HG03565 (cell line): ENCODE data around the gene KRT15.

ENCODE experiments used
- ATAC-seq: cut with Tn5 transposase; IDR thresholded peaks from one replicate; pipeline ENCODE4 v1.9.1; 2021; ENCODE audit warnings: mild to moderate bottlenecking, moderate library complexity; ENCODE audit not compliant: unreplicated experiment

The KRT15 gene

DNA sequence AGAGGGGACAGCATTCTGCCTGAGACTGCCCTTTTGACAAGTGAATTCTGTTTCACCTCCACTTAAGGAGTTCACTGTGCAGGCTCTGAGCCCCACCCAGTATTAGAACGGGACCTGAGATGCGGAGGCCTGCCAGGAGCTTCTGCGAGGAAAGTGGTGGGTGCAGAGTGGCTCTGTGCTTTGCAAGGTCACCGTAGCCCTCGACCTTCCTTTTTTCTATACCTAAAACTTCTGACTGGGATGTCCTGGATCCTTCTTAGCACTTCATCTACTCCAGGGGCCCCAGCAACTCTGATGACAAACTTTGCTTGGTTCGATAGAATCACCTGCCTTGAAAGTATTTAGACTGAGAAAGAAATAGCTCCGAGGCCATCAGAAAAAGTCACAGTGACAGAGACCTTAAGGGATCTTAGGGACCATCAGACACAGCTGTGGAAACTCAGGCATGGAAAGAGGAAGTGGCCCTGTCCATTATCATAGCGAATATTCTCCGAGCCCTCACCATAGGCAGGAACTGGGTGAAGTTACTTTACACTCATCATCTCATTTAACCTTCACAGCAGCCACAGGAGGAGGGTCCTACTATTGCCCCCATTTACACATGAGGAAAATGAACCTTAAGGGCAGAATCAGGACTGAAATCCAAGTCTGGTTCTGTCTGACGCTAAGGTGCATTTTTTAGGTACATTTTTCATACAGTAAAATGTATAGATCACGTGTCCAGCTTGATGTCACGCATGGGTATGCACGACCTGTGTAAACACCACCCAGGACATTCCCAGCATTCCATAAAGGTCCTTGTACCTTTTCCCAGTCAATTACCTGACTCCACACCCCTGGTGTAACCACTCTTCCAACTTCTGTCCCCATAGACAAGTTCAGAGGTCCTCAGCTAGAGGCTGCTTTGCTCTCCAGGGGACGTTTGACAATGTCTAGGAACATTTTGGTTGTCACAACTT is 12.6 kb downstream of the KRT15 start:
- ATAC-seq: no peak

DNA sequence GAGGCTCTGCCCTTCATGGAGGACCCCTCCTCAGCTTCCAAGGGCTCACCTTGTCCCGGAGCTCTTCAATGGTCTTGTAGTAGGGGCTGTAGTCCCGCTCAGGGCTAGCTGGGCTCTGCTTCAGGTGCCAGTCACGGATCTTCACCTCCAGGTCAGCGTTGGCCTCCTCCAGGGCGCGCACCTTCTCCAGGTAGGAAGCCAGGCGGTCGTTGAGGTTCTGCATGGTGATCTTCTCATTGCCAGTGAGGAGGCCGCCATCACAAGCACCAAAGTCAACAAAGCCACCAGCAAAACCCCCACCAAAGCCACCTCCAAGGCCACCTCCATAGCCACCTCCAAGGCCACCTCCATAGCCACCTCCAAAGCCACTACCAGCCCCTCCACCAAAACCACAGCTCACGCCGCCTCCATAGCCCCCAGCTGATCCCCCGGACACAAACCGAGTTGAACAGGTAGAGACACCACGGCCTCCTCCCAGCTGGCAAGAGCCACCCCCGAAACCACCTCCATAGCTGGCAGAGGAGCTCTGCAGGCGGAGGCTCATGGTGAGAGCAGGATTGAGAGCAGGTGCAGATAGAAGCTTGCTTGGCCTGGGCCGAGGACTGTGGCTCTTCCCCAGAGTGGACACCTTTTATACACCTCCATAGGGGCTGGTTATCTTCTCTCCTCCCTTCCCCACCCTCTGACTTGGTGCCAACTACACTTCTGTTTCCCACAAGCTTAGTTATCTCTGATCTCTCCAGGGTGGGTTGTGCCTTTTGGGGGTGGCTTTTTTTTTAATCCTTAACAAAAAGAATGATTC is 13.5 kb downstream of the KRT15 start, which contains the start of gene KRT13:
KRT13 (minus strand) TSS at position 606 of the 802 bp plus-strand sequence; CDS start at position 544, 62 bp downstream.
- no peak for ATAC-seq

DNA sequence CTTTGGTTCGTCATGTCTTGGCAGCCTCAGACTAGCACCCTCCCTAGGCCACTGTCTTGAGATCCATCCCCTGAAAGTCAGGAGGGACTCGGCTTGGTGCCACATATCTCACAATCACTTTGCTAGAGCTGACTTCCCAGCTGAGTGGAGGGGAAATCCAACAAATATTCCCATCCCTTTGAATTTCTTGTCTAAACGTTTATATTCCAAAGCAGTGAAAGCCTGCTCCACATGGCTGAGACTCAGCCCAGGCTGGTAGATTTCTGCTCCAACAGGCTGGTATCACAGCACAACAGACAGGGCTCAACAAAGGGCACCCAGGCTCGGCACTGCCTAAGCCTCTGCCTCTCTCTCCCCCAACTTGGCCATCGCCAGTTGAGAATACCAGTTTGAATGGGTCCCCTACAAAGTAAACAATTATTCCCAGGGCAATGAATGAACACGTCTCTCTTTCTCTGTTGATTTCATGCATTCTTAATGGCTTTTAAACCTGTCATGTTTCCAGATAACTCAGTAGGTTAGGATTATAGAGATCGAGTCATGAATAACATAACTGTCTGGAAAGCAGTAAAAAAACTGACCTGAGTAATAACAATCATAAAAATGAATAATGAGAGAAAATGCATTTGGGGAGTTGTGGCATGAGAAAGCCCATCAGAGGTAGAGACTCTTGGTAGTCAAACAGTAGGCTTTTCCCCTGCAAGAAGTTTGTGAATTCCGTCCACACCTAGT is 14.3 kb downstream of the KRT15 start:
- ATAC-seq: no peak

DNA sequence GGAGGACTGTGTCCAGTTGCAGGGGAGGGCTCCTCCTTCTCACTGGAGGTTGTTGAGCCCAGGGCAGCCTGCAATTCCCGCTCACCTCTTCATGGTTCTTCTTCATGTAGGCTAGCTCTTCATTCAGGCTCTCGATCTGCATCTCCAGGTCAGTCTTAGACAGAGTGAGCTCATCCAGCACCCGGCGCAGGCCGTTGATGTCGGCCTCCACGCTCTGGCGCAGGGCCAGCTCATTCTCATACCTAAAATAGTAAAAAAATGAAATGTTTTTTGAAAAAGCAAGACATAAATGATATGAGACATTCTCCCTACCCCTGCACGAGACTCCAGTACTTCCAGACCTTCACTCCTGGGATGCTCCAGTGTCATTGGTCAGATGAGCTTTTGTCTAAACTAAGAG is 15.5 kb downstream of the KRT15 start:
- no peak for ATAC-seq

DNA sequence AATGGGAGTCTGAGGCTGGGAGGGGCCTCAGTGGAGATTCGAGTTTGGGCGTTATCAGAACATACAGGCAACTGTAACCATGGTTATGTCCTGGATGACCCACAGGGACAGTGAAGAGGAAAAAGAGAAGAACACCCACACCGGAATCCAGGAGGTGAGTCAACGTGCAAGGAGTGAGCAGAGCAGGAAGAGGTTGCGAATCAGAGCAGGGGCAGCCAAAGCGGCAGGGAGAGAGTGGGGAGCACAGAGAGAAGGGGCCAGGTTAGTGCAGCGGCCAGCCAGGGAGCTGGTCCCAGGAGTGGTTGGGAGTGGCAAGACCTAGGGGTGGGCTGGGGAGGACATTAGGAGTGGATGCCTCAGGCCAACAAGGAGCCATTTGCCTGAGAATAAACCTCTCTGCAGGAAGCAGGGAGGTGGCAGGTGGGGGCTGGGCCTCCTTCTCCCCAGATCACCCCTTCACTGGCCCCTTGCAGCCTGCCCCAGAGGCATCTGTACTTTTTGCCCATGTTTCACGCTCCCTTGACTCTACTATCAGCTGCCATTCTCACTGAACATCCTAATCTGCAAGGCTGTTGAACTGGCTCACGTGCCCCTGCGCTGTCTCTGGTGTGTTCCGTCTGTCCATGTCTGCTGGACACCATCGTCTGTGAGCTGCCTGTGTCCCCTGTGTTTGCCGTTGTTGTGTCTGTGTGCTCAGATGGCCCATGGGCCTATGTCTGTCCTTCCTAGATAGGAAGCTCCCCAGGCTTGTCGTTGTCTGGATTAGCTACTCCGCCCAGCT is 18.4 kb downstream of the KRT15 start:
- no peak for ATAC-seq

GRCh38 chr17:41499714-41500113 is 19.0 kb downstream of the KRT15 start:
- no peak for ATAC-seq

GRCh38 chr17:41498276-41498675 is 20.4 kb downstream of the KRT15 start:
- no peak for ATAC-seq

DNA sequence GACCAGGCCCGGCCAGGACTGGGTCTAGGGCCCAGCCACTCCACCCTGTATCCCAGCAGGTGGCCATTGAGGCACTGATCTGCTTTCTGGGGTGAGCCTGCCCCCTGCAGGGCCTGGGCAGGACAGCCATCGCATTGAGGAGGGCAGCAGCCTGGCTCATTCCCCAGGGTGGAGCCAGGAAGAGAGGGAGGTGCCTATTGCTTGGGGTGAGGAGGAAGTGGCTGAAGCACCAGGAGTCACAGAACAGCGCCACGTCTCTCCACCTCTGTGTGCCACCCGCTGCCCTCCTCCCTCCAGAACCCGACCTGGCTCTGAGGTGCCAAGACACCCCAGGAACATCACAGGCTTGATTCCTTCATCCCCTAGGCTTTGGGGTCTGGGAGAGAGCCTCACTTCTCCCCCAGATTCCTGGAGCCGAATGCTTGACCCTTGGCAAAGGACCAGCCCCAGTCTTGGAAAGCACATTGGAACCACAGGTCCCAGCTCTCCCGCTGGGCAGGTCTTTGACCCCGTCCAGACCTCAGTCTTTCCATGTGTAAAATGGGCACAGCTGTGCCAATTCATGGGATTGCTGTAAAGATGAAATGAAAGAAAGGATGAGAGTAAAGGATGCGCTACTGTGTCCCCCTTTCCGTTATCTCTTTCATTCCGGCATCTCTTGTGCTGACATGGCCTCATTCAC is 21.7 kb downstream of the KRT15 start:
- no peak for ATAC-seq

GRCh38 chr17:41494524-41494923 is 24.2 kb downstream of the KRT15 start:
- ATAC-seq: no peak

- ATAC-seq: no peak
Observed at GRCh38 chr17:41492771-41493170, 25.9 kb downstream of the KRT15 start.

DNA sequence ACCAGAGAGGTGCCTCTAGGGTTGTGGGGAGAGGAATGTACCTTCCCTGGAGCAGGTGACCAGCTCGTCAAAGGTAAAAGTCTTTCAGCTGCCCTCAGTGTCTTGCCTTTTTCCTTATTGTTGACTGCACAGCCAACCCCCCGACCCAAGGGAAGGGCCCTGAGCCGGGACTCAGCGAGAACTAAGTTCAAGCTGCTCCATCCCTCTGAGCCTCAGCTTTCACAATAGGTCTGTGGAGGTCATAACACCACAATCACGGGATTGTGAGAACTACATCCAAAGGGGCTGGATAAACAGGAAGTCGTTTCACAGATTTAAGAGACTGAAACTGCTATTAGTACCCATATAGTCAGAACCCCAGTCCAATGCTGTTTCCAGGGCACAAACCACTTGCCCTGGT is 26.3 kb downstream of the KRT15 start:
- ATAC-seq: no peak

- no peak for ATAC-seq
Observed at GRCh38 chr17:41491476-41491875, 27.2 kb downstream of the KRT15 start.

DNA sequence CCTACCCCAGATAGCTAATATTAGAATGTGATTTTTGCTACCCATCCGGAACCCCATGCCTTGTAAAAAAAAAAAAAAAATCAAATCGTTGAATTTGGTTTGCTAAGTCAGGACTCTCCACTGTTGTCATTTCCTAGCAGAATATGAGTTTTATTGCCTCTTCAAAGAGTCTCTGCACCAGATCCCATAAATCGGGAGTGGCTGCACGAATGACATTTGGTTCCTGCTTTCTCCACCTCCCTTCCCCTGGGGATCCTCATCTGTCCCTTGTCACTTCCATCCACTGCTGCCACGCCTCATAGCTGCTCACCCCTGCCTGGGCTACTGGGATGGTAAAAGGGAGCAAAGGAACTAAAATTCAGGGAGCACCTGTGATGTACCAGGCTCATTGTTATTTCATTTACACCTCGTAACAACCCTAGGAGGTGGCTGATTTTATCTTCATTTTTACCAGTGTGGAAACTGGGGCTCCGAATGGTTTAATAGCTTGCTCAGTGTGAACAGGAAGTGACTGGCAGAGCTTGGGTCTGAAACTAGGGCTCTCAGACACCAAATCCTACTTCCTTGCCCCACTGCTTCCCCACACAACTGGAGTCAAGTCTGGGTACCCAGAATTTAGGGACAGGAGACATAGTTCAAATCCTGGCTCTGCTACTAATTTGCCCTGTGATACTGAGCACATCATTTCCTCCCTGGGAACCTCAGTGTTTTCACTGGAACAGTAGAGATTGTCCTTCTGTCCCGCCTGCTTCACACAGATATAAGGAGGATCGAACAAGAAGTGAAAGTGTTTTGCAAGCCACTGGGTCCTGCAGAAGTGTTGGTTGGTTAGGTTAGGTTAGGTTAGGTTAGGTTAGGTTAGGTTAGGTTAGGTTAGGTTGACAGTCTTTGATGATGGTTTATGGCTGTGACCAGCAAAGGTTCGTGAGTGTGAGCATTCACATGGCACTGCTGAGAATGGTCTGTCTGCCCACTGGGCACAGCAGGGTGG is 28.4 kb downstream of the KRT15 start:
- ATAC-seq: no peak

DNA sequence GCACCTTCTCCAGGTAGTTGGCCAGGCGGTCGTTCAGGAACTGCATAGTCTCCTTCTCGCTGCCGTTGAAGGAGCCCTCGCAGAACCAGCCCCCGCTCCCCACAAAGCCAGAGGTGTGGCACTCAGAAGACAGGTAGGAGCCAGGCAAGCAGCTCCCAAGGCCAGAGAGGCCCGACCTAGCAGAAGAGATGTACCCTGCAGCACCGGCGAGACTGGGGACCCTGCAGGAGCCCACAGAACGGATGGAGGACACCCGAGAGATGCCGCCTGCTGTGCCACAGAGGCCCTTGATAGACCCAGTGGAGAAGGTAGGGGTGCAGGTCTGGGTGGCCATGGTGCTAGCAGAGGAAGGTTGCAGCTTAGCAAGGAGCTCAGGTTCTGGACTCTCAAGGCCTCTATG is 29.2 kb downstream of the KRT15 start, which contains the start of gene KRT36:
KRT36 (minus strand) TSS at position 380 of the 400 bp plus-strand sequence; CDS start at position 334, 46 bp downstream.
- ATAC-seq: no peak

DNA sequence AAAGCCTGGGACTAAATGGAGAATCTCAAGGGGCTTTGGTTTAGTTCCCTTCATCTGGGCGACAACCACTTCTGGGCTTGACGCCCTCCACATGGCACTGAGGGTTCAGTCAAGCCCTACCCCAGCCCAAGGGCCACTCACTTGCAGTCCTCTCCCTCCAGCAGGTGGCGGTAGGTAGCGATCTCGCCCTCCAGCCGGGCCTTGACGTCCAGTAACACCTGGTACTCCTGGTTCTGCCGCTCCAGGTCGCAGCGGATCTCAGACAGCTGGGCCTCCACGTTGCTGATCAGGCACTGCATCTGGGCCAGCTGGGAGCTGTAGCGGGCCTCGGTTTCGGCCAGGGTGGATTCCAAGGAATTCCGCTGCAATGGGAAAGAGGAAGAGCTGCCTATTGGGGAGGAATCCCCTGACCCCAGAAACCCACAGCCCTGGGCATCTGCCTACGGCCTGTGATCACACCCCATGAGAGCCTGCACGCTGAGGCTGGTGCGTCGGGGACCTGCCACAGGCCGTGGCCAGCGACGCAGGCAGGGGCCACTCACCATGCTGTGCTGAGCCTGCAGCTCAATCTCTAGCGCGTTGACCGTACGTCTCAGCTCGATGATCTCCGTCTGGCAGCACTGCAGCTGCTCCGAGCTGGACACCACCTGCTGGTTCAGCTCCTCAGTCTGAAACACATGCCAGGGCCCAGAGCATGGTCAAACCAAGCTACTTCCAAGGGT is 31.7 kb downstream of the KRT15 start:
- ATAC-seq: no peak

- no peak for ATAC-seq
Observed at GRCh38 chr17:41486316-41486715, 32.4 kb downstream of the KRT15 start.
